Right renal pelvis (tissue), 4 donors: ENCODE data around the gene PRAMEF5. TPM values are rescaled to one million over a fixed set of nuclear protein-coding genes. Genes with fewer than 3 reads are reported as not detected.
"Not testable (repeated sequence)": the region's sequence is repeated elsewhere in the genome, so short reads cannot be mapped to it uniquely, and the experiment has no call there.

Source experiments
- DNase-seq, 4 donors: peaks; one replicate each; pipeline ENCODE4 v3.0.0-alpha.2; 2013; ENCODE audit warnings: low read depth in 4 of 4, low spot score in 3 of 4, missing footprints in 1 of 4
- polyA plus RNA-seq, 4 donors: library from polyadenylated mRNA; unstranded; fragments of 120-200 nt; gene quantifications; one replicate each; pipeline ENCODE4 v1.2.1, GENCODE V29; 2013; ENCODE audit not compliant: insufficient read length in 4 of 4

The PRAMEF5 gene
- polyA plus RNA-seq, 4 donors: not detected

GRCh38 chr1:13265124-13265523 is 11.1 kb downstream of the PRAMEF5 start:
- DNase-seq: not testable (repeated sequence)

GRCh38 chr1:13277016-13277415 is 23.0 kb downstream of the PRAMEF5 start:
- DNase-seq: not testable (repeated sequence)

- not testable (repeated sequence) for DNase-seq
Measured at GRCh38 chr1:13279617-13280016, 25.6 kb downstream of the PRAMEF5 start.

GRCh38 chr1:13285037-13285436 is 31.0 kb downstream of the PRAMEF5 start, which contains the start of gene PRAMEF8:
PRAMEF8 (minus strand) TSS chr1:13285137; CDS start chr1:13284091, 1,046 bp downstream.
- not testable (repeated sequence) for DNase-seq

GRCh38 chr1:13289030-13289429 is 35.0 kb downstream of the PRAMEF5 start:
- DNase-seq: not testable (repeated sequence)

GRCh38 chr1:13297216-13297931 is 43.4 kb downstream of the PRAMEF5 start:
- DNase-seq: not testable (repeated sequence)

GRCh38 chr1:13298699-13299098 is 44.7 kb downstream of the PRAMEF5 start:
- not testable (repeated sequence) for DNase-seq

- DNase-seq: not testable (repeated sequence)
Measured at GRCh38 chr1:13302197-13302596, 48.2 kb downstream of the PRAMEF5 start.

- DNase-seq: not testable (repeated sequence)
Measured at GRCh38 chr1:13303239-13303638, 49.2 kb downstream of the PRAMEF5 start, which contains the start of gene PRAMEF33. PRAMEF33 (plus strand) TSS chr1:13303539; CDS start chr1:13305955, 2,416 bp downstream.

Other genes starting within 250 kb of the PRAMEF5 start
- not detected for gene PRAMEF27, start 197.6 kb upstream of the PRAMEF5 start, polyA plus RNA-seq
- not detected for gene HNRNPCL3, start 193.4 kb upstream of the PRAMEF5 start, polyA plus RNA-seq
- not detected for gene PRAMEF25, start 183.4 kb upstream of the PRAMEF5 start, polyA plus RNA-seq
- gene HNRNPCL2, start 137.3 kb upstream of the PRAMEF5 start, polyA plus RNA-seq: under 1 TPM in 2 of 4 donors, not detected in 2; 0.27 to 0.28 TPM
- gene PRAMEF26, start 98.2 kb upstream of the PRAMEF5 start, polyA plus RNA-seq: not detected
- under 1 TPM in 2 of 4 donors, not detected in 2; 0.16 to 0.22 TPM for gene HNRNPCL4, start 88.6 kb upstream of the PRAMEF5 start, polyA plus RNA-seq
- gene PRAMEF9, start 82.3 kb upstream of the PRAMEF5 start, polyA plus RNA-seq: not detected
- gene PRAMEF13, start 52.8 kb upstream of the PRAMEF5 start, polyA plus RNA-seq: not detected
- gene PRAMEF18, start 28.0 kb upstream of the PRAMEF5 start, polyA plus RNA-seq: not detected
- gene PRAMEF8, start 30.9 kb downstream of the PRAMEF5 start, polyA plus RNA-seq: not detected
- not detected for gene PRAMEF33, start 49.3 kb downstream of the PRAMEF5 start, polyA plus RNA-seq
- not detected for gene PRAMEF15, start 61.4 kb downstream of the PRAMEF5 start, polyA plus RNA-seq
- gene PRAMEF14, start 92.9 kb downstream of the PRAMEF5 start, polyA plus RNA-seq: not detected
- gene PRAMEF19, start 117.7 kb downstream of the PRAMEF5 start, polyA plus RNA-seq: not detected
- gene PRAMEF17, start 135.4 kb downstream of the PRAMEF5 start, polyA plus RNA-seq: not detected
- gene PRAMEF20, start 156.3 kb downstream of the PRAMEF5 start, polyA plus RNA-seq: not detected